Uterus (tissue), 2 donors: ENCODE measurements around the gene VGLL1.

ENCODE experiments used
- CTCF ChIP-seq, 4 experiments: fragments of 200-600 bp in 2 of 4; fragments of 450-650 bp in 2 of 4; sonication (generic) in 2 of 4; IDR thresholded peaks; one replicate each; pipeline ENCODE4 v1.5.1; 2016 to 2019; ENCODE audit warnings: antibody characterized with exemption in 4 of 4, mild to moderate bottlenecking in 2 of 4, moderate library complexity in 1 of 4
- POLR2A ChIP-seq, 2 donors: fragments of 450-650 bp; IDR thresholded peaks; one replicate each; pipeline ENCODE4 v1.6.1; 2016; ENCODE audit warnings: antibody characterized with exemption in 2 of 2, mild to moderate bottlenecking in 1 of 2, moderate library complexity in 1 of 2

- no peak for TF ChIP-seq CTCF (IDR thresholded peaks at IDR 0.05)
- no peak for TF ChIP-seq POLR2A (IDR thresholded peaks at IDR 0.05)
Measured at GRCh38 chrX:136585262-136585661, 53.2 kb downstream of the VGLL1 start.
